Inflammatory macrophage (primary cell): ENCODE measurements around the gene EDC3.
"Not testable (repeated sequence)": the region's sequence is repeated elsewhere in the genome, so short reads cannot be mapped to it uniquely, and the experiment has no call there.

ENCODE experiments used
- DNase-seq, 2 donors: peaks; one replicate each; pipeline ENCODE4 v3.0.0-alpha.2; 2020 to 2022

EDC3 gene

DNA sequence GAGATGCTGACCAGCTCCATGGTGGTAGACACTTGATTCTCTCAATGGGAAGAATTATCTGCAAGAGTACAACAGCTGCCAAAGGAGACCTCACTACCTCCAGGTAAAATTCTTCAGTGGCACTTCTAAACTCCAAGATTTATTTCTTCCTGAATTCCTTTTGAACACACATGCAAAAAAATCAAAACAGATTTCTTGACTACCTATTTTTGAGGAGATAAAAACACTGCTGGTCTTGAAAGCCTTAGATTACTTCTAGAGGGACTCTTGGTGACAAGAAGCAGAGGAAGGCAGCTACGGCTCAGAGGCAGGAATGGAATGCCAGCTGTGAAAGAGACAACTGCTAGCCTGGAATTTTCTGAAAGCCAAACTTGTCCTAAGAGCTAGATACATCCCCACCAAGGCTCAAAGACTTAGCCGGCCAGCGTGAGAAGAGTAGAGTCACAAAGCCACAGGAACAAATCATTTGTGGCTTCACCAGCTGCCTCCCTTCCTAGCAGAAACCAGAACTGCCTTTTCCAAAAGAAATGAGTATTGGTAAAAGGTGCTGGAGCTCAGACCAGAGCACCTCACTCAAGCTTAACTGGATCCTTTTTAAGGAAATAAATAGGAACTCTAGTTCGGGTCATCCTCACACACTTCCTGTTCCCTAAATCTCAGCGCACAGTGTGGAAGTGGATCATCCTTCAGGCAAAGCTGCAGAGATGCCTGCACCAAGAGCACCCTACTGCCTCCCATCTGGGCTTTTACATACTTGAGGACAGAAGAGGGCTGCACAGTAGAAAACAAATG is 47.6 kb downstream of the EDC3 start:
- DNase-seq: peak; percentile 22 to 42

DNA sequence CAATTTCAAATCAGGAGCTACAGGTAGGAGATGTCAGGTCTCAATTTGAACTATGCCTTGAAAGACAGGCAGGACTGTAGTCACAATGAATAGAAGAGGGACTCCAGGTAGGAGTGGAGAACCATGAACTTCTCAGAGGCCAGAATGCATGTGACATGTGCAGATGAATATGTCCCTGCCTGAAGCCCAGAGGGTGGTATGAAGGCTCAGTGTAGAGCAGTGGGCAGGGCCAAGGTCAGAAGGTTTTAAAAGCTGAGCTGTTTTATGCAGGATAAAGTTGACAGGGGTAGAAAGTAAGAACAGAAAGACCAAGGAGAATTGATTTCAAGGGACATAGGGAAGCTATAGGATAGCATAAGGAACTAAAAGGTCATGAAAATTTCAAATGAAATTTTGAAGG is 49.3 kb downstream of the EDC3 start:
- no peak for DNase-seq

DNA sequence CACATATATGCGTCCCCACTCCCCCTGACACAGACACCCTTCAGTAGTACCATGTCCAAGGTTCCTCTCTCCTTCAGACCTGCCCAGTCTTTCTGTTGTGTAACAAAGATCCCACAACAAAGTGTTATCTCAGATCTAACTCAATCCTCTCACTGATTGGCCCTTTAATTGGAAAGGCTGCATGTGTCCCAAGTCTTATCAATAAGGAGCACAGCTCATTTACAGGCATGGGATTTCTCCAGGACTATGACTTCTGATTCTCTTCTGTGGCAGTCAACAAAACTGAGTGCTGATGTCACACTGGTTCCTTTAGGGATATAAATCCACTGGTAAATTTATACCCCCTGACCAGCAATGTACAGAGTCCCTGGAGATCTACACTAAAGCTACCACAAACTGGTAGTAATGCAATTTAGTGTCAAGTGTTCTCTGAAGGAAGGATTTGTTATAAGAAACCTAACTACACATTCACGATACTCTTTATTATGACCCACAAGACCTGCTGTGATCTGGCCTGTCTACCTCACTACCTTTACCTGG is 52.1 kb downstream of the EDC3 start:
- DNase-seq: no peak

DNA sequence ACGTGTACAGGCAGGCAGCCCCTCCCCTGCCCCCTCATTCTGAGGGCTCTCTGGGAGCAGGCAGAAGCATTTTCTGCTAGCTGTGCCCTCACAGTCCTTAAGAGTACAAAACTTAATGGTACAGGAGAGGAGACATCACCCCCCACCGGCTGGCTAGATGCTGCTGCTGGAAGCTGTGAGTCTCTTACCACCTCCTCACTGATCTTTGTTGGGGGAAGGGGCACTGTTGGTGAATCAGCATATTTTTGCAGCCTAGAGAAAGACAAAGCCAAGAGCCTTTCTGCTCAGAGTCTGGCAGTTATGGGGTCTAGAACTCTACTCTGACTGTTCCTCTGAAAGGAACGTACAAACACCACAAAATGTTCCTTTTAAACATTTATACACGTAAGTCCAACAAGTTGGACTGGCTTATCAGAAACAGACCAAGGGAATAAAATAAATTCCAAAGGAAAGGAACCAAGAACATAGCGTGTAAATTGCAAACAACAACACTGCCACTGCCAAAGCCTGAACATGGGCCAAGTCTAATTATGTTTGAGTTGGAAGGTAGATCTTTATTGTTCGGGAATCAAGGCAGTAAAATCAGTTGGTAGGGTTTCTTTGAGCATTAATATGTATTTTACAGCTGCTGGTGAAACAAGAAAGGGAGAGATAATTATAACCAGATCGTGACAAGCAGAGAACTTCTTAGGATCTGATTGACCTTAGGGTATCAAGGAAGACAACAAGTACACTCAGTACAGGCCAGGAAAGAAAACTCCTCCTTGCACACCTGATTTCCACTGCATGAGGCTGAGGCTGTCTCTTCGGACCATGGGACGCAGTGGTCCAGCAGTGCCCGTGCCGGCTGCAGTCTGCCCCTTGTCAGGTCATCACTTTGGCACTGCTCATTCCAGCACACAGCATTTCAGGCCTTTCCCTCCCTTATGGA is 52.8 kb downstream of the EDC3 start:
- DNase-seq: no peak

DNA sequence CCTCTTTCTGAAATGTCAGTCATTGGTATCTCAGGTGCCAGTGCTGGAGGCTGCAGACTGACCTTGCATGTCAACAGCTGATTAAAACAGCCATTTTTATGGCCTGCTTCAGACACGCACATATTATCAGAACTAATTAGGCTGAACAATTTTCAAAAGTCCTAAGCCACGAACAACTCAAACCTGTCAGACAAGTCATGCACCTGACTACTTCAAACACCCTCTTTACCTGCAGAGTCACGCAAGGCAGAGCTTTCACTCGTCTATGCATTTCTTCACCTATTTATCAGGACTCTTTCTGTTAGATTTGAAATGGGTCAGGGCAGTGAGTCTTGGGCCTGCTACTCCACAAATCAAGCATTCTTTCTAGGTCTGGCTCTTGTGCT is 53.5 kb downstream of the EDC3 start:
- no peak for DNase-seq

DNA sequence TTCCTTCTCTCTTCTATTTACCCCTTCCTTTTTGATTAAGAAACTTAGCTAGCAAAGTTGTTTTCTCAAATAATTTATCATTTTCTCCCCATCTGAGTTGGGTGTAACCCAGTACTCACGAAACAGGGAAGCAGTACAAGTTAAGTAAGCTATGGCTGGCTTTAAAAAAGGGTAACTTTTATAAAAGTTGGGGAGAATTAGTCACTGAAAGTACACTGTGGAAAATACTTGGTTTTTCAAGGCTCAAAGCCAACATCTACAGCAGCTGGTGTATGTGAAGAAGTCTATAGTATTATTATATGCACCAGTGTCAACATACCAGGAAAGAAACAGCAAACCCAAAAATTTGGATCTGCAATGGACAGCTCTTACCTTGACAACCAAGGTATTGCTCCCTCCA is 54.7 kb downstream of the EDC3 start:
- no peak for DNase-seq

DNA sequence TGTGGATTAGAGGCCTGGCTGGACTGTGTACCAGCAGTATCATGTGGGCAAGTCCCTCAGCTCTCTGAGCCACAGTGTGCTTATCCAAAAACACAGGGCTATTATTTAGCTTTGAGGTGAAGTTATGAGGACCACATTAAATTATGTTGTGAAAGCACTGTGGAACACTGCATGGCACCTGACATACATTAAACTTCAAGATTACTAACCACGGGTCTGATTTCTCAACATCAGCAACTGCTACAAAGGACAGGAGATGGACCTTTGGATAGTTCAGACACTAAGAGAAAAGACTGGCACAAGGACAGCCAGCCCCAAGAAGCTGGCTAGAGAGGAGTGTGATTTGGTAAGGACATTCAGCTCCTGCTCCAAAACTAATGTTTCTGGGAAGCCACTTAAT is 58.8 kb downstream of the EDC3 start:
- DNase-seq: no peak

DNA sequence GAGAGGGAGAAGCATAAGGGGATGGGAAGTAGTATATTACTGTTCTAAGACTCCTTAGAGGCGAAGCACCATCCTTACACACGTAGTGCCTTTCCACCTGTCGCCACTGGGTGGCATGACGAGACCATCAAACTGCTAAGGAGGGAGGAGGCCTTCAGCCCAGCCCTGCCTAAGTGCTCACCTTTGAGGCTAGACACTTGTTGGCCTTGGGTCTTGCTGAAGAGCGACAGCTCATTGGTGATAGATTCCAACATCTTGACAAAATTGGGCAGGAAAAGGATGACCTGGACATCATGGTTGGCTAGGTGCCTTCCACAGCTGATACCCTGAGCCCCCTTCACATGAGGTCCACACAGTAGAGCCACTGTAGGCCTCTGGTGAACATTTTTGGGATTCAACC is 60.6 kb downstream of the EDC3 start:
- peak; percentile 66 to 70 for DNase-seq

DNA sequence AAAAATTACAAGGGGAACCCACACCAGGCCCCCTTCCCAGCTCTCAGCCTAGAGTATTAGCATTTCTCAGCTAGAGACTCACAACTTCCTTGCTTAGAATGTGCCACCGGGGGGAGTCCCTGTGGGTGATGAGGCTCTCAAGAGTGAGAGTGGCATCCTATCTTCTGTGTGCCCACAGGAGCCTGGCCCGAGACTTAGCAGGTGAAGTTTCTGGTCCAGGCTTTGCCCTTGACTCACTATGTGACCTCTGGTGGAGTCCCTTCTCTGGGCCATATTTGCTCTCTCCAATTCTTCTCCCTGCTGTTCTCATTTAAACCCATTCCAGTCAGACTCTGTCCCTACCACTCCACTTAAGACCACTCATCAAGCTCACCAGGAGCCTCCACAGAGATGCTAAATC is 62.0 kb downstream of the EDC3 start:
- DNase-seq: no peak

DNA sequence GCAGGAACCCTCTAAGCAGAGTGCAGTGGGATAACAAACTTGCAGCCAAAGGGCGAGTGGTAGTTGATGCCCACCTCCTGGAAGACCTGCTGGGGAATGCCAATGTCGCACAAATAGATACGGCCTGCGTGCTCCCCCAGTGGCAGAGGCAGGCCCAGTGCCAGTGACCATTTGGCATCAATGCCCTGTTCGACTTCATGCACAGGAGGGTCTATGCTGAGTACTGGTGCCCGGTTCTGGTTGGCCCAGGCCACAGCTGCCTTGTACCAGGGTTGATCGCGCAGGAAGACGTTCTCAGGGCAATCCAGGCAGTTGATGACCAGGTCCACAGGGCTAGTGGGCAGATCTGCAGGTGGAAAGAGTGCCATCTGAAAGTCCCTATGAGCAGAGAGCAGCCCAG is 63.2 kb downstream of the EDC3 start:
- no peak for DNase-seq

DNA sequence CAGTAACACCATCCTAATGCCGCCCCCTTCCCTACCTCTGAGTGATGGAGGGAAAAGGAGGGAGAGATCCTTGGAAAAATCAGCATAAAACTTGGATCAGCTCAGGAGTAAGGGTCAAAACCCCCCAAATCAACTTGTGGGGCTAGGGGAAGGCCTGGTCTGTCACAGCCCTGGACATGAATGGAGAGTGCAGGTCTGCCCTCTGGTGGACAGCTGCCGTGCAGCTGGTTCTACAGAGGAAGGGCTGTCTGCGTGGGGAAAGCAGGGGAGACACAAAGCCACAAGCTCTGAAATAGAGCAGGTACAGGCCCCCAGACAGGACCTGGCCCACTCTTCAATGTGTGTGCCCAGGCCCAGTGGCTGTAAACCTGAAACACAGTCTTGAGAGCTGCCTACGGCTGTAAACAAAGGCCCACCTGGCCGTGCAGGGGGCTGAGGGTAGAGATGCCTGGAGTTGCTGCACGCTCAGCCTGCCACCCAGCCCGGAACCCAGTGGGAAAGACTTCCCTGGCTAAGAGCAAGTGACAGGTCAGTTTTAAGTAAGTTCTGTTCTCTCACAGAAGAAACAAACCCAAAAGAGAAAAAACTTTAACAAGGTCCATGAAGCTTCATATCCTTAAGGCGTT is 63.8 kb downstream of the EDC3 start:
- peak; percentile 49 to 64 for DNase-seq

DNA sequence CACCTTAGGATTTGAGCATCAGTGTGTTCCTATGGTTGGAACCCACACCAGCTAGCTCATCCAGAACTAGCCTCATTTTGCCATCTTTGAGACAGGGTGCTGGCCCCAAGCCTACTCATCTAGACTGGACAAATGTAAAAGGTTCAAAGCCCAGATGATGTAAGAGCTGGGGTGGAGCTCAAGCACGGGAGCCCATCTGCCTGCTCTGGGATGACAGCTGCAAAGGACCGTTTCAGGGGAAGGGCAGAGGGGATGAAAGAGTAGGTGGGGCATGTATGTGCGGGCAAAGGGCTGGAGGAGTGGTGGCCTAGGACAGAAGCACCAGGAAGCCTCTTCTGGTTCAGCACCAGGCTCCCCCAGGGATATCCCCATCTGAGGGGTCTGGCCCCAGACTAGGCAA is 64.4 kb downstream of the EDC3 start:
- DNase-seq: no peak

DNA sequence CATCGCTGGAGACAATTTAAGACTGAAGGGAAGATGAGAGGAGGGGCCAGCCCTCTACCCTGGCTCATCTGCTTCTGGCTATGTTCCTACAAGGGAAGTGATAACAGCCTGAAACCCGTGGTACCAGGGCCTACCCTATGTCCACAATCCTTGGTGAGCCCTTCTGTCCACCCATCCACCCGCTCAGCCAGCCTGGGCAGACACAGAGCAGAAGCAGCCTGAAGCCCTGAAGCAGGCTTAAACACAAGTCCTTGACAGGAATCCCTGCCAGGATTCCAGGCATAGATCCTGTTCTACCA is 64.8 kb downstream of the EDC3 start:
- no peak for DNase-seq

DNA sequence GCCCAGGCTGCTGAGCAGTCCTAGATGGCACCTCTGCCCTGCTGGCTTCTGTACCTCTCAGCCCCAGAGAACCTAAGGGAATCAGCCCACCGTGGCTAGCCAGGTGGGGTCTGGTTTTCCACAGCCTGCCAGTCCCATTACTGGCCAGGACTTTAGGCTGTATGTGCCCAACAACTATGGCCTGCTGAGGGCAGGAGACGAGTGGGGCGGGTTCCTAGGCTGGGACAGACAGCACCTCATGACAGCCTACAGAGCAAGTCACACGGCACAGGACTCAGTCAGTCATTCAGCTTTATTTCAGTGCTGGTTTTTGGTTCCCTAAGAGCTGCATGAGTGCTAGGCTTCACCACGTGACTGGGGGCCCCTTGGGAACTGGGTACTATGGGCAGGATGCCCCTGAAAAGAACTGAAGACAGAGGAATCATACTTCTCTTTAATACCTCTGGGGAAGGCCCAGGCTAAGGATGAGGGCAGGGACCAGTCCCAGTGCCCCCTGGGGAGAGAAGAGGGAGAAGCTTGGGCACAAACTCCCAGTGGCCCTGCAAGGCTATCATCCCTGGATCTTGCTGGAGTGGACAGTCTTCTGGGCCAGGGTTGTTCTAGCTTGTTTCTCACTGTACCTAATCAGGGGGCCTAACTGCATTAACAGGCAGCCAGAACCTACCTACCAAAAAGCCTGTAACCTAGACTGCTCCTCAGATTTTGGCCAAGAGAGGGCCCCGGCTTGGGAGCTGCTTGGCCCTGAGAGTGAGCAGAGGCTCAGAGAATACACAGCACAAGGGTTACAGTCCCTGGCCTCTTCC is 65.3 kb downstream of the EDC3 start:
- peak in 1 of 2 donors; percentile 24 for DNase-seq

DNA sequence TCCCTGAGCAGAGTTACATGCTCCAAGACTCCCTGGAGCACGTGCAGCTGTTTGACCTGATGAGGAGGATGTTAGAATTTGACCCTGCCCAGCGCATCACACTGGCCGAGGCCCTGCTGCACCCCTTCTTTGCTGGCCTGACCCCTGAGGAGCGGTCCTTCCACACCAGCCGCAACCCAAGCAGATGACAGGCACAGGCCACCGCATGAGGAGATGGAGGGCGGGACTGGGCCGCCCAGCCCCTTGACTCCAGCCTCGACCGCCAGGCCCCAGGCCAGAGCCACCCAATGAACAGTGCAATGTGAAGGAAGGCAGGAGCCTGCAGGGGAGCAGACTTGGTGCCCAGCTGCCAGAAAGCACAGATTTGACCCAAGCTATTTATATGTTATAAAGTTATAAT is 66.1 kb downstream of the EDC3 start:
- not testable (repeated sequence) for DNase-seq

DNA sequence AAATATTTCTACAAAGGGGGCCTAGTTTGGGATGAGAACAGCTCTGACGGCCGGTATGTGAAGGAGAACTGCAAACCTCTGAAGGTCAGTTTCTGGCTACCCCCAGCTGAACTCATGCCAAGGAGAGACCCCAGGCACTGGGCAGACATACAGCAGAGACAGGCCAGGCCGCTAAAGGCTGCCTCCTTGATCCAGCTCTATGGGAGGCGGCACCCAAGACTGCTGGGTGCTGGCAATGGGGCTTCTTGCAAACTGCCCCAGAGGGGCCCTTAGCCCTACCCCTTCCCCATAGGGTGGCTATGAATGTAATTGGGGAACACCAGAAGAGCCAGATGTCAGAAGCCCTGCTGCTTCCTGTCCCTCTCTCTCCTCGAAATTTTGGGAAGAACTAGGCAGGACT is 66.9 kb downstream of the EDC3 start:
- peak in 1 of 2 donors; percentile 8 for DNase-seq

DNA sequence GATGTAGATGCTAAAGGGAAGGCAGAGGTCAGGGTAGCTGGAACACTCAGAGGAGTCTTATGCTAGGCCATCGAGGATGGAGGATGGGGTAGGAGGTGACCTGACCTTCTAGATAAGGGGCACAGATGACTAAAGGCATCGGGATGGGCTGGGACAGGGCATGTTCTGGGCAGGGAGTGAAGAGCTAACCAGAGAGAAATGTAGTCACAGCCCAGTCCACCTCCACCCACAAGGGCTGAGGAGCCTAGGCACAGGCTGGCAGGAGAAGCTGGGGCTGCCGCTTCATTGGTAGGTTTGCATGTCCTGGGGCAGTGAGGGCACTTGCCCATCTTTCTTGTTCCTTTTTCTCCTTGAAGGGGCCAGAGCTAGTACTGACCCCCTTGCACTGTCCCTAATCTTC is 67.6 kb downstream of the EDC3 start:
- DNase-seq: no peak

DNA sequence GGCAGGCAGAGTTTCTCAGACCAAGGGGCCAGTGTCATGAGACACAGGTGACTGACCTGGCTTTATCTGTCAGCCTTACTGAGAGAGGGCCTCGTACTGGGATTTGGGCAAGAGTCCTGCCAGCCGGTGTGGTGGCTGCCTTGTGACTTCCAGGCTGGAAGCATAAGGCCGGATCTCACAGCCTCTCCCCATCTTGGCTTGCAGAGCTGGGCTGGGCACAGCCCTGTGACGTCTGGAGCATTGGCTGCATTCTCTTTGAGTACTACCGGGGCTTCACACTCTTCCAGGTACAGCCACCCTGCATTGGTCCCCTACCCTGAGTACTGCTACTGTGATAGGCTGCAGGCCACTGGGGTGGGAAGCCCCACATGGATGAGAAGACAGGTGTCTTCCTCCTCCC is 68.1 kb downstream of the EDC3 start:
- DNase-seq: no peak

DNA sequence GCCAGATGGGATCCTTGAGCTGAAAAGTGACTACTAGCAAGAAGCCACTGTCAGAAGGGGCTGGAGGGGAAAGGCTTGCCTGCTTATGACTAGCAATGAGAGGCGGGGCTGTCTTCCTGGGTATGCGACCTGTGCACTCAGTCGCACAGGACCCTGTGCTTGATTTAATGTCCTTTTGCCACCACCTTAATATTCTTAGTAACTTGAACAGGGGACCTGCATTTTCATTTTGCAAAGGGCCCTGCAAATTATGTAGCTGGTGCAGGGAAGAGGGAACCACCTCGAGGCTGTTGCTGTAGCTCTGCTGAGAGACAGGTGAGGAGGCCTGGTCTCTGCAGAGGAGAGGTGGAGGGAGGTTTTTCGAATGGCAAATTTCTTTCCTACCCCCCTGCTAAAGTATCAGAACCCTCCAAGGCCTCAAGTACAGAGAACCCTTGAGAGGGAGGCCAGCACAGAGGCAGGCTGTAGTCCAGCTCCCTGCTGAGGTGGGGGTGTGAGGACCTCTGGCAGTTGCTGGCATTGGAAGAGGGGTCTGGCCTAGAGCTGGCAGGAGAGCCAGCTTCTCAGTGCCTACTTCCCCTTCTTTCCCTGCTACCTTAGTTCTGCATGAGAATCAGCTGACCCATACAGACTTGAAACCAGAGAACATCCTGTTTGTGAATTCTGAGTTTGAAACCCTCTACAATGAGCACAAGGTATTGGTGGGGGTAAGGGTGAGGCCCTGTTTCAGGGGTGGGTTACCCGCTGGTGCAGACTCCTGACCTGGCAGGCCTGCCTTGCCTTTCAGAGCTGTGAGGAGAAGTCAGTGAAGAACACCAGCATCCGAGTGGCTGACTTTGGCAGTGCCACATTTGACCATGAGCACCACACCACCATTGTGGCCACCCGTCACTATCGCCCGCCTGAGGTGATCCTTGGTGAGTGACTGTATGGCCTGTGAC is 68.8 kb downstream of the EDC3 start:
- peak; percentile 28 to 43 for DNase-seq

DNA sequence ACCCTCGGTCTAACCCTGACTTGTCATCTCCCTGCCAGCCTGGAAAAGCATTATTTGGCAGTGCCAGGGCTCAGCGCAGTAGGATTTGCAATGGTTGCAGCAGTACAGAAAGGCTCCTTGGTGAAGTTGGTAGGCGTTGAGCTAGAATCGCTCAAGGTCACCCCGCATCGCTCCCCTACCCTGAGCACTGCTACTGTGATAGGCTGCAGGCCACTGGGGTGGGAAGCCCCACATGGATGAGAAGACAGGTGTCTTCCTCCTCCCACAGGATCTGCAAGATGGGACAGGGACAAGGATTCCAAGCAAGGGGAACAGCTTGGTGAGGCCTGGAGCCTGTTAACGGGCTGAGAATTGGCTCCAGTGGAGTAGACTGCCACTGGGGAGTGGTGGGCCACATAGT is 69.5 kb downstream of the EDC3 start:
- DNase-seq: no peak

DNA sequence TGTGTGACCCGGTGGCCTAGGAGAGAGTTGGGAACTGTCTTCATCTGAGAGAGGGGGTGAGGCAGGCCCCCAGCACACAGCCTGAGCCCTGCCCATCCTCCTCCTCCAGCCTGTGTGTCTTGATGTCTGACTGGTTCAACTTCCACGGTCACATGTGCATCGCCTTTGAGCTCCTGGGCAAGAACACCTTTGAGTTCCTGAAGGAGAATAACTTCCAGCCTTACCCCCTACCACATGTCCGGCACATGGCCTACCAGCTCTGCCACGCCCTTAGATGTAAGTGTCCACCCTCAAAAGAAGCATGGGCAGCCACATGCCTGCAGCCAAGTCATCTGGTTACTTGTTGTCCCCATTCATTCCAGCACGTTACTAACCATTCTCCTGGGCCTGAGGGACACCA is 70.1 kb downstream of the EDC3 start:
- DNase-seq: no peak
